HUES64 (cell line): ENCODE measurements around the gene TGFB2.
A peak's percentile ranks its signal among the peaks of the same experiment; 100 is the strongest.

Experiments
- H3K27ac ChIP-seq: 2 replicates; pipeline ENCODE4 v1.7.0; 2013; ENCODE audit warnings: low read depth, low read length, inconsistent platforms
- H3K27me3 ChIP-seq: 2 replicates; pipeline ENCODE4 v1.6.1; 2013; ENCODE audit warnings: mild to moderate bottlenecking, low read length; ENCODE audit not compliant: insufficient read depth
- H3K36me3 ChIP-seq: 2 replicates; pipeline ENCODE4 v1.6.1; 2013; ENCODE audit warnings: mild to moderate bottlenecking, low read length; ENCODE audit not compliant: insufficient read depth
- H3K4me1 ChIP-seq: 2 replicates; pipeline ENCODE4 v1.6.1; 2013; ENCODE audit warnings: mild to moderate bottlenecking, low read length, moderate library complexity; ENCODE audit not compliant: insufficient read depth
- H3K4me3 ChIP-seq: 2 replicates; pipeline ENCODE4 v1.5.1; 2013; ENCODE audit warnings: mild to moderate bottlenecking, low read length, moderate library complexity
- H3K9ac ChIP-seq: 2 replicates; pipeline ENCODE4 v1.6.1; 2013; ENCODE audit warnings: mild to moderate bottlenecking, low read depth, low read length
- H3K9me3 ChIP-seq: 2 replicates; pipeline ENCODE4 v1.6.1; 2013; ENCODE audit warnings: low read depth, low read length; ENCODE audit not compliant: insufficient read depth
- WGBS: fragments of 150-250, 120-280 bp; methylation state at CpG from one replicate; pipeline ENCODE4 v1.1.7; 2013; ENCODE audit warnings: missing lambda C conversion rate; 5-methylcytosine and 5-hydroxymethylcytosine counted together

The TGFB2 gene

DNA sequence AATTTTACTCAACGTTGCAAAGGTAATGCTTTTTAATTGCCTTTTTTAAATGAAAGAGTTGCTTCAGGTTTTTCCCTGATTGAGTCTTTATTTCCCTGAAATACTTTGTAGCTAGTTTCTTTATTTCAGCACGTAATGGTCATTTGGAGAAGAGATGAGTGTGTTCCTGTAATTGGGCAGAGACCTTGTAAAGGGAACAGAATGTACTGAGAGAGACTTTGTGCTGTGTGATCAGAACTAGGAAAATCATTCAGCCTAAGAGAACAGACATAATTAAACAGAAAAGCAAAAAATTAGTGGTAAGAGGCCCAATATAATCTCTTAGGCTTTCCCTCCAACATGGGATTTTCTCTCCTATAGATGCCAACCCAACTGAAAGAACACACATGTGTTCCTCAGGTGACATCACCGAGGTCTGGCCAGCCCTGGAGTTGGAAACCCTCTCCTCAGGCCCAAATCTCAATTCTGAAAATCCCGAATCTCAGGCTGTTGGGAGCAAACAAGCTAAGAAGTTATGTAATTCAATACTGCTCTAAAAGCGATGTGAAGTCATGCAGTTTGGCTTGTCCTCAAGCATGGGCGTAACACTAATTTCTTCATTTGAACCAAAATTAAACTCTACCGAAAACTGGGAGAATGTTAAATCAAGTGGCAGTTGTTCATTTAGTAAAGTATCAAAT, 102.0 kb downstream of the TGFB2 start:
- H3K36me3 ChIP-seq, result no peaks in the 10 kb centered on the region
- H3K9me3 ChIP-seq, result no peaks in the 10 kb centered on the region
- no peaks in the 10 kb centered on the region for H3K27me3 ChIP-seq
- no peak overlapping the region for H3K4me3 ChIP-seq
- WGBS, result 96% methylated on average over 7 of the region's 7 CpGs
- no peak overlapping the region for H3K27ac ChIP-seq
- H3K9ac ChIP-seq, result no peak overlapping the region
- no peaks in the 10 kb centered on the region for H3K4me1 ChIP-seq

DNA sequence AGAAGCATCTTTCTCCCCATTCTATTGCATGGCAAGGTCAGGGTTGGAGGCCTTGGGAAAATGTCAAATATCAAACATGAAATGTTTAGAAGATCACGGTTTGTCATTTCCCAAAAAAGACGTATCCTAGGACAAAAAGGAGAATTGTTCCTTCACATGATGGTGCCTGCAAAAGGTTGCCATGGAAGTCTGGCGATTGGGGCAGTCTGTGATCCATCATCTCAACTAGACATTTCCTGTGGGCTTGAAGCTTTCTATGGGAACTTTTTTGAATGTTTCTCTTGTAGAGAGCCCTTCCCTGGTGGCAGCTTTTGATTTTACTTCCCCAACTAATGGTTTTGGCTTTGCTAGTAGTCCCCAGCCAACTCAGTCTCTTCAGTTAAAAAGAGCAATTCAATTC, 106.3 kb downstream of the TGFB2 start:
- no peaks in the 10 kb centered on the region for H3K36me3 ChIP-seq
- no peak overlapping the region for H3K27ac ChIP-seq
- H3K27me3 ChIP-seq, result no peaks in the 10 kb centered on the region
- H3K4me3 ChIP-seq, result no peak overlapping the region
- H3K4me1 ChIP-seq, result no peaks in the 10 kb centered on the region
- no peak overlapping the region for H3K9ac ChIP-seq
- 98% methylated on average over 3 of the region's 3 CpGs for WGBS
- H3K9me3 ChIP-seq, result no peaks in the 10 kb centered on the region

GRCh38 chr1:218454700-218455282, 109.7 kb downstream of the TGFB2 start:
- Histone ChIP-seq H3K36me3 (no peaks in the 10 kb centered on the region), H3K4me3 (no peak overlapping the region), H3K4me1 (peaks cover 10% of the 10 kb centered on the region), H3K9me3 (no peaks in the 10 kb centered on the region), H3K27me3 (no peaks in the 10 kb centered on the region), H3K9ac (no peak overlapping the region), H3K27ac (no peak overlapping the region)
- WGBS, result 100% methylated on average over 1 of the region's 2 CpGs

- no peak overlapping the region for H3K27ac ChIP-seq
- no peak overlapping the region for H3K9ac ChIP-seq
- H3K4me1 ChIP-seq, result peaks cover 20% of the 10 kb centered on the region
- no peaks in the 10 kb centered on the region for H3K36me3 ChIP-seq
- no peaks in the 10 kb centered on the region for H3K9me3 ChIP-seq
- WGBS, result 97% methylated on average over 2 of the region's 3 CpGs
- no peaks in the 10 kb centered on the region for H3K27me3 ChIP-seq
- H3K4me3 ChIP-seq, result no peak overlapping the region
Observed at GRCh38 chr1:218456444-218456843, 111.3 kb downstream of the TGFB2 start.

GRCh38 chr1:218459450-218459849, 114.3 kb downstream of the TGFB2 start:
- WGBS, result 80% methylated on average over 8 of the region's 8 CpGs
- Histone ChIP-seq H3K4me3 (0 out of 2 replicates have a peak overlapping the region, but pooled peaks have one; percentile 12), H3K9ac (peak overlapping the region; percentile 14; the same call in 1 of the 2 replicates), H3K27me3 (no peaks in the 10 kb centered on the region), H3K9me3 (no peaks in the 10 kb centered on the region), H3K36me3 (no peaks in the 10 kb centered on the region), H3K4me1 (peaks cover 20% of the 10 kb centered on the region), H3K27ac (peak overlapping the region; percentile 63)

DNA sequence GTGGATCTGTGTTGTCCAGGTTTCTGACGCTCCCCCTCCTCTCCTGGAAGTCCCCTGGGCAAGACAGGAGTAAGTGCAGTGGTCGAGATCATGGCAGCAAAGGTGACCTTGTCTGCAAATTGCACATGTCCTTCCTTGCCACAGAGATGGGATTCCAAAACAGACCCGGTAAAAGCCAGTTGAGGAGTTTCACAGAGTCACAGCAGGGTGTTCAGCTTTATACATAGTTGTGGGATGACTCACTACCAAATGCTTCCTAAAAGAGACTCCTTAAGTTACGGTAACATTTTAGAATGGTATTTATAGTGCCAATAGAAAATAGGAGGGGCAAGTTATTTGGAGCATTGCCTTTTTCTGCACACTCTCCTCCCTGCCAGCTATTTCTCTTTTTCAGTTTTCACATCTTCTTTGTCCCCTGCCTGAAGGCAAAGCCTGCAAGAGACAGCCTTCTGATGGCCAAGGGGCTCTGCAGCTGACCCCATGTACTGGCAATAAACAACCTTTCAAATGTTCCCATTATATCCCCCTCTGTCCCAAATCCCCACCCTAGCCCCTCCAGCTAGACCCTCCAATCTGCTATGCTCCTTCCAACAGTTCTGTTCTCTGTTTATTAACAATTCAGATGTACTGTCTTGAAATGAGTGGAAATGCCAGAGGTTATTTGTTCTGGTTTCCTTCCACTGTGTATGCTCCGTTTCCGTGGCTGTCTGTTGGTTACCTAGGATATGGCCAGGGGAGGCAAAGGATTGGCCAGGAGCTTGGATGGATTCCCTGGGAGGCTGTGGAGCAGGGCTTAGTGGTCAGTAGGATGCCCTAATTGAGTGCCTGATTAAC, 115.0 kb downstream of the TGFB2 start:
- Histone ChIP-seq H3K9ac (peak overlapping the region; percentile 14; the same call in 1 of the 2 replicates), H3K4me1 (peaks cover 20% of the 10 kb centered on the region), H3K27ac (peak overlapping the region; percentile 63), H3K4me3 (0 out of 2 replicates have a peak overlapping the region, but pooled peaks have one; percentile 12), H3K27me3 (no peaks in the 10 kb centered on the region), H3K9me3 (no peaks in the 10 kb centered on the region), H3K36me3 (no peaks in the 10 kb centered on the region)
- 33% methylated on average over 5 of the region's 6 CpGs for WGBS

- Histone ChIP-seq H3K4me1 (peaks cover 20% of the 10 kb centered on the region), H3K9ac (no peak overlapping the region), H3K9me3 (no peaks in the 10 kb centered on the region), H3K27ac (no peak overlapping the region), H3K27me3 (no peaks in the 10 kb centered on the region), H3K36me3 (no peaks in the 10 kb centered on the region), H3K4me3 (no peak overlapping the region)
- WGBS, result no CpG with 5 or more reads among the region's 1 CpG
Observed at GRCh38 chr1:218461351-218461750, 116.2 kb downstream of the TGFB2 start.

- Histone ChIP-seq H3K4me1 (peaks cover 20% of the 10 kb centered on the region), H3K36me3 (no peaks in the 10 kb centered on the region), H3K9me3 (no peaks in the 10 kb centered on the region), H3K27ac (no peak overlapping the region), H3K9ac (no peak overlapping the region), H3K27me3 (no peaks in the 10 kb centered on the region), H3K4me3 (no peak overlapping the region)
- WGBS, result 79% methylated on average over 2 of the region's 4 CpGs
Observed at GRCh38 chr1:218462116-218462515, 117.0 kb downstream of the TGFB2 start.

- no peaks in the 10 kb centered on the region for H3K36me3 ChIP-seq
- H3K4me1 ChIP-seq, result peaks cover 20% of the 10 kb centered on the region
- no peak overlapping the region for H3K9ac ChIP-seq
- H3K27me3 ChIP-seq, result no peaks in the 10 kb centered on the region
- H3K9me3 ChIP-seq, result no peaks in the 10 kb centered on the region
- WGBS, result 90% methylated on average over 2 of the region's 2 CpGs
- H3K27ac ChIP-seq, result no peak overlapping the region
- no peak overlapping the region for H3K4me3 ChIP-seq
Observed at GRCh38 chr1:218462587-218462986, 117.5 kb downstream of the TGFB2 start.

DNA sequence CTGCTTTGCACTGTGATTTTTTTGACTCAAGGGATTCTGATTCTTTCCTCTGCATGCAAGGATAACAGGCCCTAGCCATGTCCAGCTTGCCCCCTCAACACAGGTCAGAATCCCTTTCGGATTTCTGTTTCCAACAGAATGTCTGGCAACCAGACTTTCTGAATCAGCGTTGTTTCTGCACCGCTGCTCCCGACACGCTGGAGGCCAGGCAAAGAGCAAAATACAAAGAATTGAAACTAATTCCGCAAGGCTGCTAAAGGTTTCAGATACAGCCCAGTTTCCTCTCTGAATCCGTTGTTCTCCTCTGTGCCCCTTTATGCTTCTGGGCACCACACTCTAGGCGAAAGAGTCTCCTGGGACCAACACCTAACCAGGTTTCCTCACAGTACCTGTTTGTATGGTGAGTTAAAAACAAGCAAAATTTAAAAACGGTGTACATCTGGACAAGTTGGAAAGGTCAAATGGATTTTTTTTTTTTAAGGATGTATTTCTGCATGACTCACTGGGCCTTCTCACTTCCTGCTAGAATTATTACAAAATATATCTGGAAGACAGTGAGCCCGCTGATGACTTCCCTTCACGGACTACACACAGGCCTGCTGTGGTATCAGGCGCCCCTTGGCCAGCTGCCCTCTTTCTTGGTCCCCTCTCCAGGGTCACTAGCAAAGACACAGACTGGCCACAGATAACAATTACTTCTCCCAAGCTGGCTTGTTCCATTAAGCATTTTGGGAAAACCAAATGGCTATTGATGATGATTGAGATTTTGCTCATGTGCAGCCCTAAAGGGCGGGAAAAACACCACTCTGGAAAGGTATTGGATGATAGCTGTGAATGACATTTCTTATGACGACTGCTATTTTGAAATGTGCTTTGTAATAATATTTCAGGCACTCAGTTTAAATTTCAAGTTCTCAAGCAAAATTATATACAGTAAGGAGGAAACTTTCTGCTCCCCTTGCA, 118.3 kb downstream of the TGFB2 start:
- no peak overlapping the region for H3K4me3 ChIP-seq
- no peaks in the 10 kb centered on the region for H3K9me3 ChIP-seq
- no peaks in the 10 kb centered on the region for H3K36me3 ChIP-seq
- H3K27ac ChIP-seq, result no peak overlapping the region
- peaks cover 20% of the 10 kb centered on the region for H3K4me1 ChIP-seq
- no peak overlapping the region for H3K9ac ChIP-seq
- no peaks in the 10 kb centered on the region for H3K27me3 ChIP-seq
- WGBS, result 93% methylated on average over 14 of the region's 14 CpGs
